ENCODE results near the gene NALCN.

Gene NALCN

DNA sequence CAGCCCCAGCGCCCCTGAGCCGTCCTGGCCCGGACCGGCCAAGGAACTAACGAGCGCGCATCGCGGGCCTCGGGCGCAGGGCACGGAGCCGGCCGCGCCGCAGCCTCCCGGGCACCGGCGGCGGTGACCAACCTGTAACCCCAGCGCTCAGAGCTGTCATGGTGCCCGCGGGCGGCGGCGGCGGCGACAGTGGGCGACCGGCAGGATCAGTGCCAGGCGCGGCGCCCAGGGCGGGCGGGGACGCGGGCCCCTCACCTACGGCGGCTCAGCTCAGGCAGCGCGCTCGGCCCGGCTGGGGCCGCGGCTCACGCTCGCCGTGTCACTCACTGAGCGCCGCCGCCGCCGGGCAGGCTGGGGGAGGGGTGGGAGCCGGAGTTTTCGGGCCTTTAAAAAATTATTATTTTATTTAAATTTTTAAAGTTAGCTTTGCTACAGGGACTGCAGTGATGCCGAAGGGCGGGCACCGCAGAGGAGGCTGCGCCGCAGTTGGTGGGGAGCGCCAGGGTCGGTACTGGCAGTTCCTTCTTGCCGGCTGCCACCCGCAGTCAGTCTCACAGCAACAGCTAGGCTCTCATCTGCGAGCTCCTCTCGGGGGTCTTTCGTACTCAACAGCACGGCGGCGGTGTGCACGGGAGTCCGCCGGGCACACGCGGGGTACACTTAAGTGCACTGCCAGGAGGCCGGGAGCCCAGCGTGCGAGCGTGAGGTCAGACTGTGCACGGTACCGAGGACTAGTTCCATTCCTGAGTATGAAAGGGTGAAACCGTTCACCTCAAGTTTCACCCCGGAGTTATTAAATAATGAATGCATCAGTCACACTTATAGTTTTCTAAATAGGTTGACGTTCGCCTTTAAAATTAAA lies at the start of gene NALCN:
TSS of gene NALCN (minus strand) at position 328 of the 862 bp plus-strand sequence. CDS start 17,382 bp downstream, outside the sequence.
- H3K4me3 ChIP-seq (ENCODE audit: low read depth, low read length), result peak within 1 kb of the TSS; percentile 60

DNA sequence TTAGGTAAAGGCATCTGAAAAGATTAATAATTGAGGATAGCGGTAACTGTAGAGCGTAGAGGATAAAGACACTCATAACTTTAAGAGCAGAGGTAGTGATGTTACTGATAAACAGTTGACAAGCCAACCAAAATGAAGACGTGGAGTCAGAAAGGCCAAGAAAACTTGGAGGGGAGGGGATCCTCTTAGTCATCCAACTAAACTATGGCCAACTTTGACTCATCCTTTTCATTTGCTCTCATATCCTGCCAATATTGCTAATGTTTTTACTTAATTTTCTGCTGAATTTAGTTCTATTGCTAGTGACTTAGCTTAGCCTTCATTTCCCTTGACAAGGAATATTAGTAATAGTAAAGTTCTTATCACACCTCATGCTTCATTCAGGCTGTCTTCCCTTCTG lies 49.6 kb upstream of the NALCN start:
- H3K4me3 ChIP-seq (ENCODE audit: low read depth, low read length), result no peak overlapping the region

DNA sequence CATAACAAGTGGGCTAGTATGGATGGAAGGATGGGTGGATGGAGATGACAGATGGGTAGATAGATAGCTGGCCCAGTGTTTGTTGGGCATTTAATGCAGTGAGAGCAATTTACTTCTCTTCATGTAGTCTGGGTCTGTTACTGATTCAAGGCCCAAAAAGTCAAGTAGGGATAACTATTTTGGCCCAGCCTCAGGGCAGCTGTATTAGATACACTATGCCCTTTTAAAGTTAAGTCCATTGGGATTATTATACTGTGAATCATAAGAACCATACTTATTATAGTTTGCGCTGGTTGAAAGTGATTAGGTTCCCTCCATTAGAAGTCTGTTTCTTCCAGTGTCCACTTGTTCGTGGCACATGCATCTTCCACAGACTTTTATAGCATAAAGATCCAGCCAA lies 40.9 kb upstream of the NALCN start:
- no peak overlapping the region for H3K4me3 ChIP-seq (ENCODE audit: low read depth, low read length)

DNA sequence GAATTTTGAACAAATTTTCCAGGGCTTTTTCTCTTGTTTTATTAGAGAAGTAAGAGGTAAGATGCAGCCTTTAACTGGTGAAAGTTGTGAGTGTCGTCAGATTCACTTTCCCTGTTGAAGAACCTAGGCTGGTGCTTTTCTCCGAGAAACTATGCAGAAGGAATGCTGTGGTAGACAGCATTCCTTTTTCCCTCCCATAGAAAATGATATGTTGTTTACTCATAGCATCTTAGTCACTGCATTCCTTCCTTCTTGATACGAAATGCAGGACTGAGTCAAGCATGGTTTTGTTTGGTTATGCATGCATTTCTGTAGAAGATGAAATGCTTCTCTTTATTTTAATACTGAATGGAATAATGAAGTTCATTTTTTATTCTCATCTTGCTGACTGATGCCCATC lies 39.6 kb upstream of the NALCN start:
- H3K4me3 ChIP-seq (ENCODE audit: low read depth, low read length), result no peak overlapping the region

DNA sequence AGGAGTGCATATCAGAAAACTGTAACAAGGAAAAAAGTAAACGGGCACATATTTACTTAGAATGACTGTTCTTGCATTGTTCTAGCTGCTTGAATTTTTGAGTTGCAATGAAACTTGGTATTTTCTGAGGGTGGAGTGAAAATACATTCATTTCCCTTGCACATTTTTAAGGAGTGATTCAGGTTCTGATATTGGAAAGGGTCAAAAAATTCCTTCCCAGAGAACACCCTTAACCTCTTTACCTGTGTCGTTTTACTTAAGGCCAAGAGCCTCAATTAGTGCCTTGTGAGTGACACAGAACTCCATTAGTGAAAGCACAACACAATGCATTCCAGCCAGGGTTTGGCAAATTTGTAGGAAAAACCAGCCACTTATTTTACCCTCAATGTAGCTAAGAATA lies 38.5 kb upstream of the NALCN start:
- no peak overlapping the region for H3K4me3 ChIP-seq (ENCODE audit: low read depth, low read length)

DNA sequence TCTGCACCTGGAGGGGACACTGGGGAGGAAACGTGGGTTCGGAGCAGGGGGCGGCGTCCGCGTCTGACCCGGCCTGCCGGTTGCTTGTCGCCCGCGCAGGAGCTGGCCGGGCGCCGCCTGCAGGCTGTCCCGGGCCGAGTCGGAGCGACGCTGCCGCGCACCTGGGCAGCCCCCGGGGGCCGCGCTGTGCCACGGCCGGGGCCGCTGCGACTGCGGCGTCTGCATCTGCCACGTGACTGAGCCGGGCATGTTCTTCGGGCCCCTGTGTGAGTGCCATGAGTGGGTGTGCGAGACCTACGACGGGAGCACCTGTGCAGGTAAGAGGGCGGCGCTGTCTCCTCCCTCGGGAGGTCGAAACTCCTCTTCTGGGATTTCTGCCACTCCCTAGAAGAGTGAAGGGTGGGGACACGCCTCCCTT lies 37.5 kb upstream of the NALCN start:
- no peak overlapping the region for H3K4me3 ChIP-seq (ENCODE audit: low read depth, low read length)

DNA sequence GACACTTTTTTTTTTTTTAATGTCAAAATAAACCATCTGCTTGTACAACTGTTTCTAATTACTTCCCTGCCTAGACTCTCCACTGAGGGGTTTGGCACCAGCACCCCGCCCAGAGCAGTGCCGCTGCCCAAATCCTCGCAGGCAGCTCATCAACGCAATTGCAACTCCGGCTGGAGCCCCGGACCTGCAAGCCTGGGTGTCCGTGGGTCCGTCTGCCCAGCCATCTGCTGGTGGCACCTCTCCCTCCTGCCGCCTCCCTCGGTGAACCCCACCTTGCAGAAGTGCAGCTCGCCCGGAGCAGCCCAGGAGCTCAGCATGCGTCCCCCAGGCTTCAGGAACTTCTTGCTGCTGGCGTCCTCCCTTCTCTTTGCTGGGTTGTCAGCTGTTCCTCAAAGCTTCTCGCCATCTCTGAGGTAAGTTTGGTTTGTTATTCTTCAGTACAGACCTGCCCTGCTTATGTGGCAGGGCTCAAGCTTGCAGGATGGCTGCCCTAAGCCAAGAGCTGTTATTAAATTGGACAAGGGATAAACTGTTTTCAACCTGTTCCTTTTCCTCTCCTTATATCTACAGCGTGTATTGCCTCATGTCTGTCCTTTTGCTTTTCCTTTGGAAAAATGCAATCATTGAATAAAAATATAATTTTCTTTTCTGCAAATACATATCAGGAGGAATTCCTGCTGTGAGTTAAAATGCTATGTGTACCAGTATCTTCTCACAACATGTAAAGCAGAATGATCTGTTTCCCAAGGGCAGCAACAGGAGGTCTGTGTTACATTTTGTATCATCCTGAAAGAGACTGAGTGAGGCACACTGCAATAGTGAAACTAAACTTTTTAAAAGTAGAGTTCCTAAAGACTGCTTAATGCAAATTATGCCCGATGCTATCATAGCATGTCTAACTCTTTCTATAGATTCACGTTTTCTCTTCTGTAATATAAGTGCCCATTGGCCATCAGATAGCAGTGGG lies 36.5 kb upstream of the NALCN start, which contains the start of gene ITGBL1:
TSS of gene ITGBL1 (plus strand) at position 157 of the 967 bp plus-strand sequence. CDS start at position 316, 159 bp downstream.
- no peak within 1 kb of the TSS for H3K4me3 ChIP-seq (ENCODE audit: low read depth, low read length)

DNA sequence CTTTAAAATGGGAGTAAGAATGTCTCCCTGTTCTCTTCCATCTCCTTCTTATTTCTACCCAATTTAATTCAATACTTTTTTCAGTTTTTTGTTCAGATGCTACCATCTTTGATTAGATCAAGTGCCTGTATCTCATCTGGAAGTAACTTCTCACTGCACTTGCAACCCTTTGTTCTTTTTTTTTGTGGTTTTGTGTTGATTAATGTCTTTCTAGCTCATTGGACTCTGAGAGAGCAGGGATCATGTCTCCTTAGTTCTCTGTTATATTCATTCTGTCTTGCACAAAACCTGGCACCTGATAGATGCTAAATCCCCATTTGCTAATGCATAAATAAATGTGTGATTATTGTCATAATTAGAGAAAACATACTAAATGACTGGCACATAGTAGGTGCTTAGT lies 35.3 kb upstream of the NALCN start:
- no peak overlapping the region for H3K4me3 ChIP-seq (ENCODE audit: low read depth, low read length)

DNA sequence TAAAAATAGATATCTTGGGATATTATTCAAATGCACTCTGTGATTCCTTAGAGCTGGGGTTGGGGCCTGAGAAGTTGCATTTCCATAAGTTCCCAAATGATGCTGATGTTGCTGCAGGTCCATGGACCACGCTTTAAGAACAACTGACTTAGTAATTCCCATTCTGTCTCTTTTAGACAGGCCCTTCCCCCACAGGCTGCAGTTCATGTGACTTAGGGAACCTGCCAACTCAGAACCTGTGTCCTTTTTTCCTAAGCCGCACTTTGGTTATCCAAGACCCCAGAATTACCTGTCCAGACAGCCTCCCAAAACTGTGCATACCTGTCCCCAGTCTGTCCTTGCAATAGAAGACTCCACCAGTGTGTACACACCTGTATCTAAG lies 34.4 kb upstream of the NALCN start:
- no peak overlapping the region for H3K4me3 ChIP-seq (ENCODE audit: low read depth, low read length)

DNA sequence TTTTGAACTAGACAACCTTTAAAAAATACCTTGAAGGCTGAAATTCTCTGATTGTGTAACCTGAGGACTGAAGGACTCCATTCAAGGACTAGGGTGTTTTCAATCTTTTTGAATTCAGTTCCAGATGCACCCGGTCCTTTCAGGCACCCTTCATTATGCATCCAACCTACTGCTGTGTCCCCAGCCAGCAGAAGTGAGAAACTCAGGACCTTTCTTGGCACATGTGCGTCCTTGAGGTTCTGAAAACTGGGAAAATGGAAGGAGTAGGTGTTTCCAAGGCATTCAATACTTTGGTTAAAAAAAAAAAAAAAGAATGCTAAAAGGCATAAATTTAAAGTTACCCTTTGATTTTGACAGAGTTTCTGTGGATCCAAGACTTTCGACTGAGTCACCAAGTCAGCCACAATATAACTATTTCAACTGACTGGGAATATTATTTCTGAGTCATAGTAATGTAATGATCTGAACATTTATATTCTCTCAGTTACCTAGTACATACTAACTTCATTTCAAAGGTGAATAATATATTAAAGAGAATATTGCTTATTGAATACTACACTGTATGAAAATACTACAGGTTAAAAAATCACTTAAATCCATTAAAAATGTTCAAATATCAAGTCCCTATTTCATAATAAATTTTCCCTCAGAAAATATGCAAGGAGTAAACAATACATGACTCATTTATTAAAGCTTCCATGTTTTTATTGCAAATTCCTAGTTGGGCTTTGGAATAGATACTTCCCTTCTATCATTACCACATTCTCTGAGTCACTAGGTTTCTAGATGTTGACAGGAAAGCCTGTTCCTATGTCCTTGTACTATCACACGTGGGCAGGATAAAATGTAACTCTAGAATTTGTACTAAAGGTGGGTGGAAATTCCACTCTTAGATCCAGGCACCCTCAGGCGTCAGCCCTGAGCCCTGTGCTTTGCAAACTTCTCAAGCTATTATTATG lies 33.8 kb upstream of the NALCN start:
- H3K4me3 ChIP-seq (ENCODE audit: low read depth, low read length), result no peak overlapping the region

DNA sequence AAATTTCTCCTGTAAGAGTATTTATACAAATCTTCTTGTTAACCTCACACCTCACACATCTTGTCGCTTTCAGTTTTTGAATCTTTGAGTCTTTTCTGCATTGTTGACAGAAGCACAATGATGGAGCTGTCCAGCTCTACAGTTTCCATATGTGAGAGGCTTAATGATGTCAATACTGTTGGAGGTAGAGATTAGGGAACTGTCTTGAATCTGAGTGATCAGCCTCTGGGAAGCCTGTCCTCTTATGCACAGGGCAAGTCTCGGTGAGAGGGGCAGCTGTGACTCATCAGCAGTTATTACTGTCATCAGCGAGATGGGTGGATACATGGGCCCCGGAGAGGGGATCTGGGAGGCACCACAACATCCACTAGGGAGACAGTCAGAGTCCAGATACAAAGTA lies 31.5 kb upstream of the NALCN start:
- no peak overlapping the region for H3K4me3 ChIP-seq (ENCODE audit: low read depth, low read length)

DNA sequence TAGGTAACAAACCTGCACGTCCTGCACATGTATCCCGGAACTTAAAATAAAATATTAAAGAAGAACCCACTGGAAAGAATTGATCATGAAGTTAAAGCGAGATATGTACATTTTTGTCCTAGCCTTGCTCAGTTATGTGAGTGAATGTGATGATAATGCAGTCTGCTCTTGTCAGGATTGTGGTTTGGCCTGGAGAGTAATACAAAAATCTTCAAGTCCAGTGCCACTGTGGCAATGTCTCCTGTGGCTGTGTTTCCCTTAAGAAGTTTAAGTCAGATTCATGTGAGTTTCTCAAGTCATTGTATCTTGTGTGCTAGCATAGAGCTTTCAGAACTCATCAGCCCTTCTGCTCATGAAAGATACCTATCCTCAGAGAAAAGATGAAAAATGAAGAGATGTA lies 18.2 kb upstream of the NALCN start:
- no peak overlapping the region for H3K4me3 ChIP-seq (ENCODE audit: low read depth, low read length)

DNA sequence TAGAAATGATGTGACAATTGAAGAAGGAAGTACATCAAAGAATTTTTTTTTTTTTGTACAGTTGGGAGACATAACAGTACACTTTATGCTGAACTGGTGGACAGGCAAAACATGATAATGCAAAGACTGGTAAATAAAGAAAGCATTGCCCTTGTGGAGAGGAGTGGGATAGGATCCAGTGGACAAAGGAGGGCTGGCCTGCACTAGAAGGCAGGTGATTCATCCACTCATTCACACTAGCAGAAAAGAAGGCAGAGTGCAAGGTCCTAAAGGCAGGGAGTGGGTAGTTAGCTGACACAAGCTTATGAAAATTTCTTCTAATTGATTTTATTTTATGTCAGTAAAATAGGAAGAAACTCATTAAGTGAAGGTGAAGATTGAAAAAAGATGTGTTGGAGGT lies 17.6 kb upstream of the NALCN start:
- H3K4me3 ChIP-seq (ENCODE audit: low read depth, low read length), result no peak overlapping the region

DNA sequence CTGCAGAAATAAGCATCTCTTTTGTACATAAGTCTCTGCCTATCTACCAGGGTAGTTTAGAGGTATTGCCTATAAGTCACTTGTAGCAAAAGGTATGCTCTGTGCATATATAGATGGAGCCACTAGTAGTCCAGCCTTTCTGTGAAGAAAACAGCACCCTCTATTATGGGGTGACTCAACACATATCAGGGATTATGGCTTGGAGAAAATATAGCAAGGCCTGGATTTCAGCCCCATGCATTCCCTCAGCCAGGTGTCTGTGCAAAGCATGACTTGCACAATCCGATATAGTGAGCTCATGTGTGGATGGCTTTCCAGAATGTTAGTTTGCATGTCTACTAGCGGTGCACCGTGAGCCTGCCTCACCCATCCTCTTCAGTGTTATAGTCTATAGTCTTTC lies 13.4 kb upstream of the NALCN start:
- H3K4me3 ChIP-seq (ENCODE audit: low read depth, low read length), result no peak overlapping the region

DNA sequence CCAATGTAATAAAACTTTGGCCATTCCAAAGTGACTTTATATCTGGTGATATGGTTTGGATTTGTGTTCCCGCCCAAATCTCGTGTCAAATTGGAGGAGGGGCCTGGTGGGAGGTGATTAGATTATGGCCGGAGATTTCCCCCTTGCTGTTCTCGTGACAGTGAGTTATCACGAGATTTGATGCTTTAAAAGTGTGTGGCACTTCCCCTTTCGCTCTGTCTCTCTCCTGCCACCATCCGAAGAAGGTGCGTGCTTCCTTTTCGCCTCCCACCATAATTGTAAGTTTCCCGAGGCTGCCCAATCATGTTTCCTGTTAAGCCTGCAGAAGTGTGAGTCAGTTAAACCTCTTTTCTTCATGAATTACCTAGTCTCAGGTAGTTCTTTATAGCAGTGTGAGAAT lies 9.3 kb upstream of the NALCN start:
- no peak overlapping the region for H3K4me3 ChIP-seq (ENCODE audit: low read depth, low read length)

DNA sequence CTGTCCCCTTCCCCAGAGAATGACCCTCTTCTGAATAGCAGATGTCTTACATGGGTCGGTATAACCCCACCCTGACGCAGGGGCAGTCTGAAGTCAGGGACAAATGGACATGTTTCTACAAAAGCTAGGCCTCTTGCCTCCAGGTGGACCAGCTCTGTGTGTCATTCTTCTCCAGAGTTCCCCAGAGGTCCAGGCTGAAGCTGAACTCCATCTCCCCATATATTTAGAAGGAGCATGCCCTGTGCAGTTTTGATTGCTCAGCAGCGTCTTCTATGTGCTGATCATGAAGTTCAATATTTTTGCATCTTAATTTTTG lies 8.8 kb upstream of the NALCN start:
- no peak overlapping the region for H3K4me3 ChIP-seq (ENCODE audit: low read depth, low read length)

DNA sequence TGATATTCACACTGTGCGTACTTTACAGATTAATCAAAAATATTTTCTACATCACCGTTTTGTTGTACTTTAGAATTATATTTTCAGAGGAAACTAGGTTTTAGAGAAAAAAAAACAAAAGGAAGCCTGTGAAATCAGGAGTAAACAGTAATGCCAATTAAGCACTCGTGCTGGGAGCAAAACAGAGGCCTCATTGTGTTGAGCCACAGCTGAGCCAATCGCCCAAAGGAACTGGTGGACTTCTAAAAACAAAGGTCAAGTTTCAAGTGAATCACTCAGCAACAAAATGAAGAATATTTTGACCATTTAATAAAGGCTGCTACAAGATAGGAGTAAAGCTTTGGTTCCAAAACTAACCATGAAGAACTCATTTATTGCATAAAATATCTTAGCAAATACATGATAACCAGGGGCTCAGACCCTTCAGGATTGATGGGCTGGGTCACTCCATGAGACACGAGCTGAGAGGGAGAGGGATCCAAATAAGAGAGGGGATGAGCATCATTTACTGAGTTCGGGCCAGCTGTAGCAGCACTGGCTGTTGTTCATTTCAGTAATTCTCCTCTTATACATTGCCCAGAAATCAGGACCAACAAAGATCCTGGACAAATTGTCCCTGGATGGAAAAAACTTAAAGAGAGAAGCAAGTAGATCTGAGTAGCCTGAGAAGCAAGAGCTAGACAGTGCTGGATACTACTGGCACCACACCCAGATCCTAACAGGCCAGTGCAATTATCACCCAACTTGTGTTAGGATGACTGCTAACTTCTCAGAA lies 8.3 kb upstream of the NALCN start:
- H3K4me3 ChIP-seq (ENCODE audit: low read depth, low read length), result no peak overlapping the region

DNA sequence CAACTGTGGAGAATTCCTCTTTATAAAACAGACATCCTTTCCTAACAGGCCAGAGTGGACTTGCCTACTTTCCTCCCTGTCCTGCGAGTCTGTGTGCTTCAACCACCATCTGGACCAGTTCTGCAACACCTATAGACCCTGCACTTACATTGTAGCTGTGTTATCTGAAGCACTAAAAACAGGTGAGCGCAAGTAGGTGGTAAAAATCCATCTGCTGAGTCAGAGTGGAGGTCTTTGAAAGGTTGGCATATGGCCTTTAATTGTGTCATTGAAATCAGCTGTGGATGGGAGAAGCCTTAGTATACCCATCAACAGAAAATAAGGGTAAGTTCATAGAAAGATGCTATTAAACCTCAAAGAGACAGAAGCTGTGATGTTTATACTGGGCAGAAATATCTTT lies 7.6 kb upstream of the NALCN start:
- no peak overlapping the region for H3K4me3 ChIP-seq (ENCODE audit: low read depth, low read length)

DNA sequence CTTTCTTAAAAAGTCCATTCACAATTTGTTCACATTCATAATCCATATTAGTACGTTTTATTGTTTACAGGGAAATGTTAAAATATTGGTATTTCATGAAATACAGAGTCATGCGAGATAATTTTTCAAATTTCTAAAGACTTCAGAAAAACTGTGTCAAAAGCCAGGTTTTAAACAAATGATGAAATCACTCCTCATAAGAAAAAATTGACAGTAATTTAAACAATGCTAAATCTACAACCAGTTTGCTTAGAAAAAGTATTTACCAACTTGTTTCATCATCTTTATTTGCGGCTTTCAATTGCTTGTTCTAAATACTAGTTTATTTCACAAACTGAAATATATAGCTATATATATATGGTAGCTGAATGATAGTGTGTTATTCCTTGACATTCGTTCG lies 1.2 kb upstream of the NALCN start:
- no peak overlapping the region for H3K4me3 ChIP-seq (ENCODE audit: low read depth, low read length)

DNA sequence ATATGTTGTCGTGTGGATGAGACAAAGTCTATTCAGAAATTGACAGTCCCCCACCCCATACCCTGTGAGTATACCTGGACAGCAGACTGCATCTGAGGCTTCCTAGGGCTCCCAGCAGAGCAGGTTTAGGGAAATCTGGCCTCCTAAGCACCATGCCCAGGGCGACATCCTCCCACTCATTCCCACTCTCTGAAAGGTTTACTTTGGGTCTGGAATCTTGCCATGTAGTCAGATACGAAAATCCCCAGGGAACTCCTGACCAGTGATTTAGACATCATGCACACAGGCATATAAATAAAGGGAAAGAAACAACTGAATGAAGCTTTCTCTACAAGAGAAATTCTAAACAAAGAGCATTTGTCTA lies 717 bp upstream of the NALCN start:
- no peak overlapping the region for H3K4me3 ChIP-seq (ENCODE audit: low read depth, low read length)

Measured in iPS-11a (cell line).